Activated T-cell treated with anti-CD3 and anti-CD28 coated beads for 1 hour (primary cell): ENCODE data around the gene DOK6.

Experiments
- DNase-seq: peaks from one replicate; pipeline ENCODE4 v3.0.0-alpha.2; 2020; ENCODE audit warnings: low read depth

Gene DOK6

DNA sequence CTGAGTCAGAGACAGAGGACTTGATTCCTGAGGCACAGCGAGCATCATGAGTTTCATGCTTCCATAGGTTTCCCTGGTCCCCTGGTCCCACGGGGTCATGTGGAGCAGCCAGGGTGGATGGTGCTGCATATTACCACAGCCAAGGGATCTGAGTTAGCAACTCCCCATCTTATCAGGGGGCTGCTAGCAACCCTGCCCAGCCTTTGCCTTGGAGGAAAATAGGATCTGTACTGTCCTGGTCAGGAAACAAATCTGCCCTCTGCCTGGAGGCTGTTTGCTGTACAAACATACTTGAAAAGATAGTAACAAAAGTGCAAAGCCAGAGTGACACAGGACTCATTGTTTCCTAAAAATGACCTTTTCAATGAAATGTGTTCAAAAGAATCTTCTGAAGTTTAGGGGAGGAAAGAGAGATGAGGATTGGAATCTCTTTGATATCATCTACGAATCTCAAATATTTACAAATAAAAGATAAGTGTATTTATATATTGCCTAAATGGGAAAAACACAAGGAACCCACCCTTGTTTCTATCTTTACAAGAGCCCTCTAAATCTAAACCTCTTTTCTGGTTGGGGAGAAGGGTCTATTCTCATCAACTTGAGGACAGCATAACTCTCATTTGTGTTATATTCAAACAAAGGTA, 352.2 kb downstream of the DOK6 start:
- DNase-seq = no peak

DNA sequence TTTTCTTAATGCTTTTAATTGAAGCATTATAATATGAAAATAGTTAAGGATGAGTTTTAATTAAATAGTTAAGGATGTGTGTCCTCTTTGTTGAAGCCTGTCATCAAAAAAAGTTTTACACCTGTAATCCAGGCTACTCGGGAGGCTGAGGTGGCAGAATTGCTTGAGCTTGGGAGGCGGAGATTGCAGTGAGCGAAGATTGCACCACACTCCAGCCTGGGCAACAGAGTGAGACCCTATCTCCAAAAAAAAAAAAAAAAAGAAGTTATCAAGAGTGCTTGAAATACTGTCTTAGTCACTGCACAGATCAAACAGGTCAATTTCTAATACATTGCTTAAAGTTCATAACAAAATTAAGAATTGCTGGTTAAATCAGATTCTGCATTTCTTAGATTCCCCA, 353.4 kb downstream of the DOK6 start:
- no peak for DNase-seq

DNA sequence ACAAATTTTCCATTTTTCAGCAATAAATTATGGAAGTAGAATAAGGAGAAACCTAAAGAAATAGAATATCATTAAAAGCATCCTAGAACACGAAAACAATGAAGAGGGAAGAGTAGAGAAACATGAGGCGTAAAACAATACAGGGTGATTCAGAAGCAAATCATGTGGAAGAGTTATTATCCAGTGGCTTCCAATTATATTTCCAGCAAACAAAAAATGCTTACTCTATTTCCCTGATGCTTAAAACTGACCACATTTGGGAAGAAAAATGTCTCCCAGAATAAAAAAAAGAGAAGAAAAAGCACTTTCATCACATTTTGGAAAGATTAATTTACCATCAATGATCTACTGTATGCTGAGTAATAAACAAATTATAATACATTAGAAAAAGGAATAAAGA, 354.4 kb downstream of the DOK6 start:
- DNase-seq = no peak

DNA sequence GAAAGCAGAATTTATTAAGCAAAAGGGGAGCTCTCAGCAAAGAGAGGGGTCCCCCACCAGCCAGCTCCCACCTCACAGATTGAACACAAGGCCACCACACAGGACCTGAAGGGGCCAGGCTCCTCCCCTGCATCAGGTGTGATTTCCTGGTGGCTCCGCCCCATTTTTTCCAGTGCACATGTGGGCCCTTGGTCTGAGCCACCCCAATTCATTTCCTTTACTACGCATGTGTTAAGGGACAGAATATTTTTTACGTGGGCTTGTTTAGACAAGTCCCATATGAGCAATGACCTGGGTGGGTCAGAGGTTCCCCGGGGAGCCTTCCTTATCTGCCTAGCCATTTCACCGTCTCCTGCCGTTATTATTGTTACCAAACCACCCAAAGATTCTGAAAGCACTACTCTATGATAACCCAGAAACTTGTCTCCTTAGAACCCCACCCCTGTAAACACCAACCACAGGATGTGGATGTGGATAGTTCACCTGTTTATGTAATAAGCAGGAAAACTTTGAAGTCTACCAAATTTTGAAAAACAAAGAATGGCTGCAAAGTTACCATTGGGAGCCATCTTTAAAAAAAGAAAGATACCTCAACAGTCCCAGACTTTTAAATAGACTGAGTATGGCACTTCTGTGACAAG, 355.3 kb downstream of the DOK6 start:
- no peak for DNase-seq

DNA sequence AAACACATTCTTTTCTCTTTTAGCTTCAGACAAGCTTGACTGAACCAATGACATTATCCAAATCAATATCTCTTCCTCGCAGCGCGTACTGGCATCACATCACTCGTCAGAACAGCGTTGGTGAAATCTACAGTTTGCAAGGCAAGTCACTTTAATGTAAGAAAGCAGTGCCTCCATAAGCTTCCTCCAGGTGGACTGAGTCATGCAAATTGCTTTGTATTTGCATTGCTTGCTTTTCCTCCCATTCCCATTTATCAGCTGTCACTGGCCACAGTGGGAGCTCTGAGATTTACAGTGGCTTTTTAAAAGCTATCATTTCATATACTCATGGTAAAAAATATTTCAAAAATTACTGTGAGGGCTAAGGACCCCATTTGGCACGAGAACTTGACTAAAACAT, 357.0 kb downstream of the DOK6 start:
- no peak for DNase-seq

DNA sequence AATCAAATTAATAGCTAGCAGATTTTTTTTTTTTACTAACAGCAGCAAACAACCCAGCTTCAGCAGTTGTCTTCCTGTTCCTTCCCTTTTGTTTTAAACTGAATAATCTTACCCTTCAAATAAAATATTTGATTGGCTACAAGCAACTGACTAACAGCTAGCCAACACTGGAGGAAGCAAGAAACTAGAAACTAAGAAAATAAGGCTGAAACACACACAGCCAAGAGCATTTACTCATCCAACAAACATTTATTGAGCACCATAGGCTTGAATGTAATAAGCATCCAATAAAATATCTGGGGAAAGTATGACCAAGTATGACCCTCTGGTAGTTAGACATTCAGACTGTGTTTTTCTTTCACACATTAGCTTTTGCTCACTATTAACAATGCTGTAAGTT, 357.8 kb downstream of the DOK6 start:
- DNase-seq = no peak

DNA sequence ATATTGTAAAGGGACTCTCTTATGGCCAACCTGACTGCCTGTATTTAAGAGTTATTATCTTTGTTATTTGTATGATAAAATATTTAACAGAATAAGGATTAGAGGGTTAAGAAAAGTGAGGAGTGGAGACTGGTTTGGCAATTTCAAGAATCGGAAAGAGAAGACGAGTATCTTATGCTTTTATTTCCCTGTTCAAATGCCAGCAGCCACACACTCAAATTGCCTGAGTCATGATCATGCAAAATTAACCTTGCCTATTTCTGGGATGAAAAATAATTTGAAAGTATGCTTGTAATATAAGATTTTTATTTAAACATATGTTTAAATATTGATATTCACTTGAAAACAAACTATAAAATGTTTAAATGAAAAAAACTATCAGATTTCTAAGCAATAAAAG, 358.4 kb downstream of the DOK6 start:
- no peak for DNase-seq

DNA sequence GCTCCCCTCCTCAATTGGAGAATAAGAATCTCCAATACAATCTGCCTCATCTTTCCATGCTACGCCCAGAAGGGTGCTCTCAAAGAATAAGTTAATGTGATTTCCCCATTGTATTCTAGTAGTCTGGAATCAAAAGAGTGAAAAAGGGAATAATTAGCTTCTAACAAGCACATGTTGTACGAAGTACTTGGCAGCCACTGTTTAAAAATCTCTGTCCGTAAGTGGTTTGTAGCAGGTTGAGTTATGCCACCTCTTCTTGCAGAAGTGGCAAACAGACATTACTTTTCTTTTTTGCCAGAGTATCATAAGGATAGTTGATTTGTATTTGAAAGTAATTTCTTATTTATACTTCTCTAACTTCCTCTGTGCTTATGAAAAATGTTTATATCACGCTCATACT, 362.3 kb downstream of the DOK6 start:
- DNase-seq = no peak

DNA sequence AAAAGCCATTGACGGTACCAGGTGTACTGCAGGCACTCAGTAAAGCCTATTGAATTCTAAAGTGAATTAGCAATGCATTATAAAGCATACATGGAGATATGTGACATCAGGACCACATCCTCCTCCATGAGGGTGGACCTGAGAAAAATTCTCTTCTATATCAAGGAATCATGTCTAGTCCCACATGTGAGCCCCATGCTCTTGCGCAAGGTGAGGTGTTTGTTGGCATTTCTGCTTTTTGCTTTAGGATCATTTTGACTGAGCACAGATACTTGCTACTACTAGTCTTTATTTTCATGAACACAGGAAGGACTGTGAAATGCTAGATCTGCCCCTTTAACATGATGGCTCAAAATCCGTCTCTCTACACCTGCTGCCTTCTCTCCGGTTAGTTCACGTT, 363.1 kb downstream of the DOK6 start:
- DNase-seq = no peak

DNA sequence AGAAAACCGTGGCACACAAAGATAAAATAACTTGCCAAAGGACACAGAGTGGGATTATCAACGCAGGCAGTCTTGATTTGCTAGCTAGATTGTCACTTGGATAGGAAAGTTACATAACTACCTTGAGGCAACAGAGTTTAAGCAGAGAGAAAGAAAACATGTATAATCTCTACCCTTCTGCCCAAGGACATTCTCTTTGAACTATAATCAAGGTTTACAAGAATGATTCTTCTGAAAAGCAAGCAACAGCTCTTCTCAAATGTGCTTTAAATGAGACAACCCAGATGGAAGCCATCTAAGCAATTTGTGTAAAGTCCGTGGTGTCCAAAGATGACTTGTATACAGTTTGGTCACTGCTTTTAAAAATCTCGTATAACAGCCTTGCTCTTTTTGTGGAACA, 369.6 kb downstream of the DOK6 start:
- no peak for DNase-seq

DNA sequence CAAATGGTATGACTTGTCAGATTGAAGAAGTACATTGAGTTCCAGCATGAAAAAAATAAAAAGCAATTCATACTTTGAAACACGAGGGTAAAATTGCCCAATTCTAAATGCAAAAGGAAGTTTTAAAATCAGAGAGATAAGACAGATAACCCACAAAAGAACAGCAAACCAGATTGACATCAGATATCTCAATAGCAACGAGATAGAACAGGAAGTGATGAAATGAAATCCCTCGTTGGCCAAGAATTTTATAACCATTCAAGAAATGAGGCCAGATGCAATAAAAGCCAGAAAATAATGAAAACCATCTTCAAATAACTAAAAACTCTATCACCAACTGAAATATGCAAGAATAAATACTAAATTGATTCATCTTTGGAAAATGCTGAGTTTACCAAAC, 374.1 kb downstream of the DOK6 start:
- DNase-seq = no peak

DNA sequence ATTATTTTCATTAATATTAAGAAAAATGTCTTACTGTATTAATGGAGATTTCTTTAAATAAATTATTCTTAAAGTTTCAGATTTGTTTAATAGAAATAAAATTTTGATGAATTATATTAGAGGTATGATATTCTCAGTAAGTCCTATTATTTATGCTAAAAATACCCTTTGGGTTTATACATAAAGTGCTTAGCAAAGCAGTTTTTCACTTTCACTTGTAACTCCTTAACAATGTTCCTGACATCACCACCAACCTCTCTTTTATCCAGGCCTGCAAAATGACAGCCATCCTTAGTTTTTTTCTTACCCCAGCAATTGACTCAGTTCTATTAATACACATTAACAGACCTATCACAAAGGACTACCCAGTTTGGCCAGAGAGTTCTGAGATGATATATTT, 376.6 kb downstream of the DOK6 start:
- DNase-seq = no peak

DNA sequence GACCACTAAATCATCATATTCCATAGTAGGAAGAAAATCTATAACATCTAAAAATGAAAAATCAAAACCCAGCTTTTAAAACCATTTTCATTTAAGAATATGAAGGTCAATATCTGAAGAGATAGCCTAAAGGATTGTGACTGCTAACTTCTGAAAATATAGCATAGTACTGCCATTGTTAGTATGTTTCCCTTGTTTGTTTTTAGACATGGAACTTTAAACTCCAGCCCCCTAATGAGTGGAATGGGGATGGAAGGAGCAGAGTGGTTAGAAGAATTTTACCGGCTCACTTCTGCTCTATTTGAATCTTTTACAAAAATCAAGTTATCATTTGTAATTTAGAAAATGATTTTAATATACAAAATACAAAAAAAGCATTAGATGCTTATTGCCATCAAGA, 378.0 kb downstream of the DOK6 start:
- DNase-seq = no peak

DNA sequence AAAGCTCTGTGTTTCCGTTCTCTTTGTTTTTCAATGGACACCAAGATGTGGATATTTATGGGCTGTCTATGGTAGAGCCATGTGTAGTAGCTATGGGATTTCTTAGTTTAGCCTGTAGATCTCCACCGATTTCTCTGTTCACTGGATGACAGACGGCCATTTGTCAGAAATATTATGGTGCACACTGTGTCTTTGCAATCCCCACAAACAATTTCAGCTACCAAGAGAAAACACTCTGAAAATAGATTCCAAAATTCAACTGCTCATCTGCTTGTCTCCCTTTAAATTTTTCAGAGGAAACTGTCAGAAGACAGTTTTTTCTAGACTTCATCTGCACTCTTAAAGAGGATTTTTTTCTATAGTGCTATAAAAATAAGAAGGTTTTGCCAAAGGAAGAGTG, 380.2 kb downstream of the DOK6 start:
- no peak for DNase-seq

DNA sequence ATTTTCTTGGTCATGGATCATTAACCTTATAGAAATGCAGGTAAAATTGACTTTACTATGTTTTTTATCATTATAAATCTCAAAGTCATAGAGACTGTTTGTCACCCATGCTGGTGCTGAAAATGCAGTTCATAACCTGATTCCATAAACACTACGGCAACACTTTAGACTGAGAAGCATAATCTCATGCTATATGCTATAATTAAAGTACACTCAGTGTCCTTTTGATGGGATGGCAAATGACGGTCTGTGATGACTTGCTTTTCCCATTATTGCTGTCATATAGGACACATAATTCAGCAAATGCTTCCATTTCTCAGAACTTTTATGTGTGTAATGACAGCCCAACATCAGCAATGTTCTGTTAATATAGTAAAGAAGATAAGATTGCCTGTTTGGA, 384.1 kb downstream of the DOK6 start:
- no peak for DNase-seq

DNA sequence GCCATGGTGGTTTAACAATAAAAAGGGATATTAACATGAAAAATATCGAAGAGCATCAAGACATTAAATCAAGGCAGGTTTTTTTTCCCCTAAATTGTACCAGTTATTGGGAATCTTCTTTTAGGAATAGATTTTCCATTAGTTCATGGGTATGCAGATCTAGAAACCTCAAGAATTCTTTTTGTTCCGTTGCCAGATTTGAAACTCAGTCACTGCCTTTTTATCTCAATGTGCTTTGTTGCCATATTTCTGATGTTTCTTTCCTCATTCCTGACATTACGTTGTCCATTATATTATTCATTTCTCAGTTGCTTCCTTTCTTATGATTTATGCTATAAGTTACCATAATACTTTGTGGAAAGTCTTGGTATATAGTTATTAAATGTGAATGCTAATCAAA, 384.8 kb downstream of the DOK6 start:
- no peak for DNase-seq

DNA sequence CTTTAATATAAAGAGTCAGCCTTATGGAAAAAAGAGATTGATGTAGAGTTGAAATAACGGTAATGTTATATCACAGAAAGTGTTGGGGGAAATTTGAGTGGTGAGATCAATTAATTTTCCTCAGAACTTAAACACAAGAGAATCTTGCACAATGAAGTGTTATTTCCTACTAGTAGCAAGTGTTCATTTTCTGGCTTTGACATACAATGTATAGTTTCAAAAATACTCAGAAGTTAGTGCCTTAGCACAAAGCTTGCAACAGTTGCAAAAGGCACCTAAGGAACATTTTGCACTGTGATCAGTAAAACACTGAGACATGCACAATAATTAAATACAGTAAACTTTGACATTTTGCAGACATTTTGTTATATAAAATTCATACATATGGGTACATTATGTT, 385.7 kb downstream of the DOK6 start:
- DNase-seq = no peak

DNA sequence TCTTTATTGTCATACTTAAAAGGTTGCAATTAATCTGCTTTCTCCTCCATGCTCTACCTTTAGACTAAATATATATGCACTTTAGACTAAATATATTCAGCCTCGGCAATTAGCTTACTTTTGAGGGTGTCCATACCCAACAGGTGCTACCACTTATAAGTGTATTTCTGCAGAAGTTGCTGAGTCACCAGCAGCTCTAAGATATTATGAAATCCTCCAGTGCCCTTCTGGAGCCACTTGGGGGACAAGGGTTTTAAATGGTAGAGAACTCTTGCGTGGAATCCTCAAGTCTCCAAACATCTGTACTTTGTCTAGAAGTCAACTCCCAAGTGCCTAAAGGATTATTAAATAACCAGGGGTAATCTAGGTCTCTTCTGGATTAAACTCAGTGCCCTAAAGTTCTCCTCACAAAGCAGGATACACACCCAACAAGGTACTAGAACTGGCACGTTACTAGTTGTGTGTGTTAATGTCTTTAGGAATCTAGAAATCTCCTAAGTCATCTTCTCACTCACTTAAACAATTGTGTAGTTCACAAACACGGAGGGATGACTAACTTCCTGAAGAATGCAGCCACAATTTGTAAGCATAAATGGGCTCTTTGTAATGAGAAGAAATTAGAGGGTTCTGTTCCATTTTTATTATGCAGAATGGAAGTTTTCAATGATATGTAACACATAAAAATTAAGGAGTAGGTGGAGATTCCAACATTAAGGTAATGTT, 387.3 kb downstream of the DOK6 start:
- DNase-seq = no peak

DNA sequence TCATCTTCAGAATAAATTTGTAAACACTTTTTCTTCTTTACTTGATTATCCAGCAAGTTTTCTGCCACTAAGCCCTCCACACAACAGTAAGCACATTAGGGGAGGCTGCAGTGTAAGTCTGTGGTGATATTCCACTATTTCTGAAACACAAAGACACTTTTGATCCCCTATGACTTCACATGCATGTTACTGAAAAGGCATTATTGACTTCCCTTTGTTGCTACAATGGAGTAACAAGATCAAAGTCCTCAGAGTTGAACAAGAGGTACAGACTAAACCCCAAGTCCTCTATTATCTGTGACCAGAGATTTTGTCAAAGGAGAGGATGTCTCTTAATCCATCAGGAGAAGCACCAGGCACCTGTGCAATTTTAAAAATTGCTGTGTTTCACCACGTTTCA, 389.1 kb downstream of the DOK6 start:
- no peak for DNase-seq

DNA sequence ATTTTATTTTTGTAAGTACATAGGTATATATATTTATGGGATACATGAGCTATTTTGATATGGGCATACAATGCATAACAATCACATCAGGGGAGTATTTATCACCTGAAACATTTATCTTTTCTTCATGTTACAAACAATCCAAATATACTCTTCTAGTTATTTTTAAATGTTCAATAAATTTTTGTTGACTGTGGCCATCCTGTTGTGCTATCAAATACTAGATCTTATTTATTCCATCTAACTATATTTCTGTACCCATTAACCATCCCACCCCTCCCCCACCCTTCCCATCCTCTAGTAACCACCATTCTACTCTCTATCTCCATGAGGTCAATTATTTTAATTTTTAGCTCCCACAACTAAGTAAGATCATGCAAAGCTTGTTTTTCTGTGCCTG, 390.0 kb downstream of the DOK6 start:
- DNase-seq = no peak

DNA sequence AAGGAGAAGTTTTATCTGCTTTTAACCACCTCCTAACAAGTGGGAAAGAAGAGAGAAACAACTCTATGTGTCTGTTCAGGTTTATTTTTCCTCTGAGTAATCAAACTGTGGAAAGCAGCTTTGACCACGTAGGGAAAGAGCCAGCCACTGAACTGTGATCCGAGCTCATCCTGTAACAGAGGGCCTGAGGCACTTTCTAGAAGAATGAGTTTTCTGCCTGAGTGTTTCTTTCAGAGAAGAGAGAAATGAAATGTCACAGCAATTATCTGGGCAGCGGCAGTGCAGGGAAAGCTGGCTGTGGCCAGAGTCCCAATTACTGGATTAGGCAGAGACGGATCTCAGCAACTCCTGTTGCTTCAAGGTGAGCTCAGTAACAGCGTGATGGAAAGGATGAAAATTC, 395.1 kb downstream of the DOK6 start:
- no peak for DNase-seq

DNA sequence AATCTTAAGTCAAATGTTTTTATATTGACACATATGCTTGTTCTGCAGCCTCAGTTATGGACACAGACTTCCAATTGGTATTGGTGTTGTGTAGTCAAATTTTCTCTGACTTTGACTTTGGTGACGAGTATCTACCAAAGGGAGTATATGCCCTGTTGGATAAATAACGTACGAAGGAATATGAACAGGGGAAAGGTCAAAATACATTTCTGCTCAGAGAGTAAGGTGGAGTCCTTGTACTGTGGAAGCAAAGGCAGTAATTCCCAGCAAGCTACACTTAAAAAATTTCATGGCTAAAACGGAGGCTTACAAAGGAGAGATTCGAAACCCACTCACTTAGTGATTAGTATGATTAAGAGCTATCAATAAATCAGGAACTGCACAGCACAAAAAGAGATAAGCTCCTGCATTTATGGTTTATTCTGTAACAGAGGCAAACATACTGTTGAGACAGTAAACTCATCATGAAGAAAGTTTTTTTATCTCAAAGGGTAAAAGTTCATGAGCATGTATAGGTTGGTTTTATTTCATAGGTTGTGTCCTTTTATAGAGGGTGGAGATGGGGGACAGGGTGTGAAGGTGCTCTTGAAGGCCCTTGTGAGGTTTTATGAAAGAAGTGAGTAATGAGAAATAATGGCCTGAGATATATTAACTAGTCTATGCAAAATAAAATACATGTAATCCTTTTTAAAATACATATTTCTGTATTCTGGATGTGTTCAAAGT, 404.3 kb downstream of the DOK6 start:
- DNase-seq = no peak

DNA sequence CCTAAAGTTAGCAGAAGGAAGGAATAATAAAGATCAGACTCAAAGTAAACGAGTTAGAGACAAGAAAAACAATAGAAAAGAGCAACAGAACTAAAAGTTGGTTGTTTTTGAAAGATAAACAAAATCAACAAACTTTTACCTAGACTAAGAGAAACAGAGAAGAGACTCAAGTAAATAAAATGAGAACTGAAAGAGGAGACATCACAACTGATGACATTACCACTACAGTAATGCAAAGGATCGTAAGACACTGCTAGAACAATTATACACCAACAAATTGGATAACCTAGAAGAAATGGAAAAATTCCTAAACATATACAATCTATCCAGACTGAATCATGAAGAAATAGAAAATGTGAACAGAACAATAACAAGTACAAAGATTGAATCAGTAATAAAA, 407.7 kb downstream of the DOK6 start:
- DNase-seq = no peak
